GM12878 (cell line): ENCODE results near the gene POC5. TPM values are rescaled to one million over a fixed set of nuclear protein-coding genes. Genes with fewer than 3 reads are reported as not detected.

Source experiments
- ATAC-seq: fragments of 200-7000 bp; cut with Tn5 transposase; 3 replicates; pipeline ENCODE4 v1.9.1; 2020; ENCODE audit warnings: mild to moderate bottlenecking, moderate library complexity
- BruUV-seq: library from RNA; stranded (reverse); fragments of 400-500 nt; replicated peaks from 2 replicates; lab custom pipeline; 2021; lab: Mats Ljungman, UMichigan
- CTCF ChIA-PET: fragments of 300-600 bp; sonication (Branson Sonifier 250); formaldehyde crosslinking; extraction: SDS; loops from one replicate; lab custom pipeline; 2021; ENCODE audit warnings: inconsistent platforms; lab: Yijun Ruan, JAX
- POLR2A ChIA-PET: fragments of 350-600 bp; formaldehyde crosslinking; extraction: SDS; loops from one replicate; lab custom pipeline; 2021; ENCODE audit warnings: inconsistent platforms; lab: Charles Lee
- RAD21 ChIA-PET: fragments of 300-600 bp; sonication (Branson Sonifier 250); formaldehyde crosslinking; loops from one replicate; lab custom pipeline; 2023; ENCODE audit warnings: antibody characterized with exemption; ENCODE audit not compliant: unreplicated experiment; lab: Charles Lee
- SMC1A ChIA-PET: fragments of 300-600 bp; sonication (Branson Sonifier 250); formaldehyde crosslinking; loops from one replicate; lab custom pipeline; 2023; ENCODE audit not compliant: unreplicated experiment, uncharacterized antibody; lab: Charles Lee
- DNase-seq: peaks from one replicate; pipeline ENCODE4 v3.0.0-alpha.2; 2011; ENCODE audit warnings: low read depth, low spot score
- FAIRE-seq: peaks from 3 replicates; lab custom pipeline; 2011; peaks lifted over from hg19 to GRCh38; lab: Jason Lieb, UNC
- H2AFZ ChIP-seq: 2 replicates; pipeline ENCODE4 v1.6.0; 2011; ENCODE audit warnings: low read depth, low read length, control low read depth; ENCODE audit not compliant: control insufficient read depth
- H3K27ac ChIP-seq: 2 replicates; pipeline ENCODE4 v1.5.1; 2011; ENCODE audit warnings: control low read depth; ENCODE audit not compliant: control insufficient read depth, insufficient read depth
- H3K27me3 ChIP-seq, 2 experiments: replicated peaks in 1 of 2; 2 replicates each; pipeline versions ENCODE4 v1.6.0 to v1.6.1; 2011; ENCODE audit warnings: low read length in 1 of 2; ENCODE audit not compliant: control insufficient read depth in 2 of 2, insufficient read depth in 2 of 2
- H3K36me3 ChIP-seq, 2 experiments: 2 replicates each; pipeline ENCODE4 v1.5.1; 2011; ENCODE audit warnings: low read length in 1 of 2; ENCODE audit not compliant: control insufficient read depth in 2 of 2, insufficient read depth in 2 of 2
- H3K4me1 ChIP-seq: 2 replicates; pipeline ENCODE4 v1.6.1; 2011; ENCODE audit warnings: mild to moderate bottlenecking, low read length, moderate library complexity, mixed read lengths; ENCODE audit not compliant: control insufficient read depth, insufficient read depth
- H3K4me2 ChIP-seq: 2 replicates; pipeline ENCODE4 v1.6.0; 2011; ENCODE audit warnings: control low read depth; ENCODE audit not compliant: control insufficient read depth, insufficient read depth
- H3K4me3 ChIP-seq: fragments of 200-600 bp; sonication (generic); 2 replicates; pipeline ENCODE4 v1.5.1; 2016
- H3K79me2 ChIP-seq: 2 replicates; pipeline ENCODE4 v1.6.0; 2011; ENCODE audit warnings: low read length; ENCODE audit not compliant: control insufficient read depth, insufficient read depth
- H3K9ac ChIP-seq: 2 replicates; pipeline ENCODE4 v1.8.0; 2011; ENCODE audit warnings: low read length, control low read depth, mixed read lengths; ENCODE audit not compliant: control insufficient read depth, insufficient read depth
- H3K9me3 ChIP-seq: replicated peaks from 3 replicates; pipeline ENCODE4 v1.5.1; 2011; ENCODE audit warnings: mild to moderate bottlenecking, low read length; ENCODE audit not compliant: control insufficient read depth, insufficient read depth
- H4K20me1 ChIP-seq: 2 replicates; pipeline ENCODE4 v1.6.0; 2011; ENCODE audit not compliant: control insufficient read depth, insufficient read depth
- EZH2 ChIP-seq: IDR thresholded peaks from 2 replicates; pipeline ENCODE4 v1.6.1; 2012; ENCODE audit warnings: low read depth, mild to moderate bottlenecking, control low read depth, inconsistent platforms, low read length, borderline replicate concordance; ENCODE audit not compliant: control insufficient read depth
- HDAC6 ChIP-seq: fragments of 200-600 bp; sonication (generic); IDR thresholded peaks from one replicate; pipeline ENCODE4 v1.8.0; 2017; ENCODE audit warnings: antibody characterized with exemption; ENCODE audit not compliant: unreplicated experiment
- MEF2A ChIP-seq: IDR thresholded peaks from 2 replicates; pipeline ENCODE4 v1.6.1; 2011; ENCODE audit warnings: low read depth, mild to moderate bottlenecking, low read length, moderate library complexity; ENCODE audit not compliant: insufficient read depth
- NFXL1 ChIP-seq: fragments of 450-650 bp; IDR thresholded peaks from 2 replicates; pipeline ENCODE4 v1.6.1; 2017; ENCODE audit warnings: antibody characterized with exemption, mild to moderate bottlenecking, borderline replicate concordance
- NR2C2 ChIP-seq: IDR thresholded peaks from 2 replicates; pipeline ENCODE4 v1.6.1; 2011; ENCODE audit warnings: borderline replicate concordance, low read depth; ENCODE audit not compliant: control insufficient read depth, insufficient read length
- NRF1 ChIP-seq: conservative IDR thresholded peaks from 2 replicates; pipeline ENCODE4 v1.6.1; 2011; ENCODE audit warnings: mild to moderate bottlenecking, low read depth, low read length, improper control_type of control experiment
- RBBP5 ChIP-seq: fragments of 200-600 bp; sonication (generic); conservative IDR thresholded peaks from 2 replicates; pipeline ENCODE4 v1.6.1; 2016
- STAT1 ChIP-seq: fragments of 450-650 bp; conservative IDR thresholded peaks from 2 replicates; pipeline ENCODE4 v1.6.1; 2014; ENCODE audit warnings: antibody characterized with exemption, mild to moderate bottlenecking
- WGBS: methylation state at CpG from one replicate; pipeline ENCODE4 v1.1.6; 2016; ENCODE audit warnings: low lambda C conversion rate; ENCODE audit not compliant: insufficient replicate concordance, insufficient coverage; ENCODE audit errors: missing lambda C conversion rate; 5-methylcytosine and 5-hydroxymethylcytosine counted together
- in situ Hi-C: fragments of 300-500 bp; cut with MboI; formaldehyde crosslinking; loops from 9 replicates; pipeline ENCODE4 v1.14.3; 2018; ENCODE audit warnings: mixed read lengths
- intact Hi-C: fragments of 100-400 bp; cut with micrococcal nuclease; formaldehyde crosslinking; loops from one replicate; pipeline ENCODE4 v1.14.2; 2022; ENCODE audit not compliant: unreplicated experiment
- polyA plus RNA-seq, 11 experiments: library from polyadenylated mRNA; depleted of rRNA in 4 of 11; unstranded in 6 of 11; stranded (reverse) in 5 of 11; fragments of >200 nt; fragmentation: Nextera tagmentation in 4 of 11; fragmentation: Illumina TruSeq in 1 of 11; extraction: Ambion mirVana in 4 of 11; extraction: Trizol in 1 of 11; gene quantifications; 1 replicate in 1 of 11; 2 replicates in 10 of 11; pipeline versions ENCODE4 v1.2.1 to v1.2.3, GENCODE V29; 2011 to 2016; ENCODE audit warnings: inconsistent platforms in 2 of 11, missing spikeins in 2 of 11, low read depth in 1 of 11
- total RNA-seq, 4 experiments: library from RNA; depleted of rRNA in 3 of 4; stranded (reverse); fragments of >200 nt in 3 of 4; fragmentation: Illumina TruSeq in 1 of 4; extraction: Trizol in 1 of 4; gene quantifications; 2 replicates each; pipeline versions ENCODE4 v1.2.1 to v1.2.3, GENCODE V29; 2013 to 2021
- TF ChIP-seq, protein P1 (sequence below): IDR thresholded peaks from 2 replicates; pipeline ENCODE4 v1.6.1; 2011; ENCODE audit warnings: borderline replicate concordance, low read depth, mild to moderate bottlenecking, moderate library complexity, low read length; ENCODE audit not compliant: insufficient read depth, poor library complexity, severe bottlenecking
- TF ChIP-seq, protein P2 (sequence below): fragments of 450-650 bp; IDR thresholded peaks from 2 replicates; pipeline ENCODE4 v1.6.1; 2017; ENCODE audit warnings: mild to moderate bottlenecking
- TF ChIP-seq, protein P3 (sequence below): IDR thresholded peaks from 2 replicates; pipeline ENCODE4 v1.6.1; 2012; ENCODE audit warnings: improper control_type of control experiment, low read depth, low read length; ENCODE audit not compliant: insufficient replicate concordance
- TF ChIP-seq, protein P4 (sequence below): fragments of 450-650 bp; IDR thresholded peaks from 2 replicates; pipeline ENCODE4 v1.6.1; 2016; ENCODE audit warnings: mild to moderate bottlenecking

POC5 gene
- total and polyA plus RNA-seq, 10 of the 15 experiments (the other 5 are each of a cell fraction or from before 2014, with no cell fraction given) = 13.1 to 25.6 (median 21.8) TPM

DNA sequence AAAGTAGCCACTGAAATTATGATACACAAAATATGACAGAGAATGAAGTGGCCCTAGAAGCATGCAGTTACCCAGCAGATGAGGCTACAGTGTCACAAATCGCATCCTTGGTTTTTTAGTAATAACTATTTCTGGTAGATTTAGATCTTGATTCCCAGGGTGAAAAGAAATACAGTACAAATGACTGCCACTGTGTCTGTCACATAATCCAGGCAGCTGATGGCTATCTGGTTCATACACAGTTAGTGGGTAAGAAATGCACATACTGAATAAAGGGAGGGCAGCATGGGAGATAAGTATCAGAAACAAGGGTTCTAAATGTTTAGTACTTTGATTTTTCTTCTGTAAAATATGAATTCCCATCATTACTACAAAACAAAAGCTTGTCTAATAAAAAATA is 41.5 kb downstream of the POC5 start (continued):
- TF ChIP-seq, protein P1, sequence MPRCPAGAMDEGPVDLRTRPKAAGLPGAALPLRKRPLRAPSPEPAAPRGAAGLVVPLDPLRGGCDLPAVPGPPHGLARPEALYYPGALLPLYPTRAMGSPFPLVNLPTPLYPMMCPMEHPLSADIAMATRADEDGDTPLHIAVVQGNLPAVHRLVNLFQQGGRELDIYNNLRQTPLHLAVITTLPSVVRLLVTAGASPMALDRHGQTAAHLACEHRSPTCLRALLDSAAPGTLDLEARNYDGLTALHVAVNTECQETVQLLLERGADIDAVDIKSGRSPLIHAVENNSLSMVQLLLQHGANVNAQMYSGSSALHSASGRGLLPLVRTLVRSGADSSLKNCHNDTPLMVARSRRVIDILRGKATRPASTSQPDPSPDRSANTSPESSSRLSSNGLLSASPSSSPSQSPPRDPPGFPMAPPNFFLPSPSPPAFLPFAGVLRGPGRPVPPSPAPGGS = no peak
- TF ChIP-seq MEF2A = no peak
- no peak for TF ChIP-seq STAT1
- TF ChIP-seq, protein P2, sequence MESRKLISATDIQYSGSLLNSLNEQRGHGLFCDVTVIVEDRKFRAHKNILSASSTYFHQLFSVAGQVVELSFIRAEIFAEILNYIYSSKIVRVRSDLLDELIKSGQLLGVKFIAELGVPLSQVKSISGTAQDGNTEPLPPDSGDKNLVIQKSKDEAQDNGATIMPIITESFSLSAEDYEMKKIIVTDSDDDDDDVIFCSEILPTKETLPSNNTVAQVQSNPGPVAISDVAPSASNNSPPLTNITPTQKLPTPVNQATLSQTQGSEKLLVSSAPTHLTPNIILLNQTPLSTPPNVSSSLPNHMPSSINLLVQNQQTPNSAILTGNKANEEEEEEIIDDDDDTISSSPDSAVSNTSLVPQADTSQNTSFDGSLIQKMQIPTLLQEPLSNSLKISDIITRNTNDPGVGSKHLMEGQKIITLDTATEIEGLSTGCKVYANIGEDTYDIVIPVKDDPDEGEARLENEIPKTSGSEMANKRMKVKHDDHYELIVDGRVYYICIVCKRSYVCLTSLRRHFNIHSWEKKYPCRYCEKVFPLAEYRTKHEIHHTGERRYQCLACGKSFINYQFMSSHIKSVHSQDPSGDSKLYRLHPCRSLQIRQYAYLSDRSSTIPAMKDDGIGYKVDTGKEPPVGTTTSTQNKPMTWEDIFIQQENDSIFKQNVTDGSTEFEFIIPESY = no peak
- TF ChIP-seq HDAC6 = no peak

DNA sequence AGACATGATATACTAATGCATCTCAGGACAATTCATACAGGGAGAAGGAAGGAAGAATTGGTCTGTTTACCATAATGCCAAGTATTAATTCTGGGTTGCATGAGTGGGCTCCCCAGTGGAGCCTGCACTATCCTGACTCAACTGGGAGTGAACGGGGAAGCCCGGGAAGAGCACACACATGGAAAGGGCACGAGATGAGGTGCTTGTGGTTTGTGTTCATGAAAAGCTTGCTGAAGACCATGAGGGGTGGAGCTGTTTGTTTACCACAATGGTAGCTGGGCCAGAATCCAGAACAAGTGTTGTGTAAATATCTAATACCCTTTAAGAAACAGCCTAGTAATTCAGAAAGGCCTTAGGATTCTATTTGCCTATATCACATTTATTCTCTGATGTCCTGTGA is 44.6 kb downstream of the POC5 start:
- Histone ChIP-seq H3K36me3 (peaks cover 0 to 9% of the 10 kb centered on the region in 2 experiments; a peak in 2 of 4 replicates), H3K9ac (no peak overlapping the region), H3K27ac (no peak overlapping the region), H3K9me3 (no peaks in the 10 kb centered on the region), H3K4me1 (peaks cover 10% of the 10 kb centered on the region), H3K4me2 (no peak overlapping the region), H3K4me3 (no peak overlapping the region), H4K20me1 (0 out of 2 replicates have a peak, but pooled peaks cover 2% of the 10 kb centered on the region), H2AFZ (no peak overlapping the region), H3K79me2 (no peaks in the 10 kb centered on the region), H3K27me3 (no peaks in the 10 kb centered on the region)
- in situ Hi-C loops (no loop called here), intact Hi-C loops (loop anchor here (10.0 kb wide), 1 partner anchor 628 kb away; no protein-coding TSS in a partner anchor)
- no TSS peak for BruUV-seq
- ChIA-PET POLR2A (no interaction called here), SMC1A (no interaction called here), CTCF (interaction anchor here (0.8 to 1.5 kb wide), 2 partner anchors 9 to 435 kb away, joined by 3 to 7 read pairs; no protein-coding TSS in a partner anchor), RAD21 (interaction anchor here (1.1 kb wide), 1 partner anchor 97 kb away, joined by 6 read pairs; no protein-coding TSS in a partner anchor)
- no peak for ATAC-seq
- WGBS = 99% methylated on average over 3 of the region's 3 CpGs
- DNase-seq = no peak
- no peak for FAIRE-seq
- TF ChIP-seq, protein P3, sequence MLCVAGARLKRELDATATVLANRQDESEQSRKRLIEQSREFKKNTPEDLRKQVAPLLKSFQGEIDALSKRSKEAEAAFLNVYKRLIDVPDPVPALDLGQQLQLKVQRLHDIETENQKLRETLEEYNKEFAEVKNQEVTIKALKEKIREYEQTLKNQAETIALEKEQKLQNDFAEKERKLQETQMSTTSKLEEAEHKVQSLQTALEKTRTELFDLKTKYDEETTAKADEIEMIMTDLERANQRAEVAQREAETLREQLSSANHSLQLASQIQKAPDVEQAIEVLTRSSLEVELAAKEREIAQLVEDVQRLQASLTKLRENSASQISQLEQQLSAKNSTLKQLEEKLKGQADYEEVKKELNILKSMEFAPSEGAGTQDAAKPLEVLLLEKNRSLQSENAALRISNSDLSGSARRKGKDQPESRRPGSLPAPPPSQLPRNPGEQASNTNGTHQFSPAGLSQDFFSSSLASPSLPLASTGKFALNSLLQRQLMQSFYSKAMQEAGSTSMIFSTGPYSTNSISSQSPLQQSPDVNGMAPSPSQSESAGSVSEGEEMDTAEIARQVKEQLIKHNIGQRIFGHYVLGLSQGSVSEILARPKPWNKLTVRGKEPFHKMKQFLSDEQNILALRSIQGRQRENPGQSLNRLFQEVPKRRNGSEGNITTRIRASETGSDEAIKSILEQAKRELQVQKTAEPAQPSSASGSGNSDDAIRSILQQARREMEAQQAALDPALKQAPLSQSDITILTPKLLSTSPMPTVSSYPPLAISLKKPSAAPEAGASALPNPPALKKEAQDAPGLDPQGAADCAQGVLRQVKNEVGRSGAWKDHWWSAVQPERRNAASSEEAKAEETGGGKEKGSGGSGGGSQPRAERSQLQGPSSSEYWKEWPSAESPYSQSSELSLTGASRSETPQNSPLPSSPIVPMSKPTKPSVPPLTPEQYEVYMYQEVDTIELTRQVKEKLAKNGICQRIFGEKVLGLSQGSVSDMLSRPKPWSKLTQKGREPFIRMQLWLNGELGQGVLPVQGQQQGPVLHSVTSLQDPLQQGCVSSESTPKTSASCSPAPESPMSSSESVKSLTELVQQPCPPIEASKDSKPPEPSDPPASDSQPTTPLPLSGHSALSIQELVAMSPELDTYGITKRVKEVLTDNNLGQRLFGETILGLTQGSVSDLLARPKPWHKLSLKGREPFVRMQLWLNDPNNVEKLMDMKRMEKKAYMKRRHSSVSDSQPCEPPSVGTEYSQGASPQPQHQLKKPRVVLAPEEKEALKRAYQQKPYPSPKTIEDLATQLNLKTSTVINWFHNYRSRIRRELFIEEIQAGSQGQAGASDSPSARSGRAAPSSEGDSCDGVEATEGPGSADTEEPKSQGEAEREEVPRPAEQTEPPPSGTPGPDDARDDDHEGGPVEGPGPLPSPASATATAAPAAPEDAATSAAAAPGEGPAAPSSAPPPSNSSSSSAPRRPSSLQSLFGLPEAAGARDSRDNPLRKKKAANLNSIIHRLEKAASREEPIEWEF = no peak
- no peak for TF ChIP-seq RBBP5
- TF ChIP-seq NFXL1 = no peak
- TF ChIP-seq EZH2 = no peak
- no peak for TF ChIP-seq NR2C2
- no peak for TF ChIP-seq NRF1
- TF ChIP-seq, protein P4, sequence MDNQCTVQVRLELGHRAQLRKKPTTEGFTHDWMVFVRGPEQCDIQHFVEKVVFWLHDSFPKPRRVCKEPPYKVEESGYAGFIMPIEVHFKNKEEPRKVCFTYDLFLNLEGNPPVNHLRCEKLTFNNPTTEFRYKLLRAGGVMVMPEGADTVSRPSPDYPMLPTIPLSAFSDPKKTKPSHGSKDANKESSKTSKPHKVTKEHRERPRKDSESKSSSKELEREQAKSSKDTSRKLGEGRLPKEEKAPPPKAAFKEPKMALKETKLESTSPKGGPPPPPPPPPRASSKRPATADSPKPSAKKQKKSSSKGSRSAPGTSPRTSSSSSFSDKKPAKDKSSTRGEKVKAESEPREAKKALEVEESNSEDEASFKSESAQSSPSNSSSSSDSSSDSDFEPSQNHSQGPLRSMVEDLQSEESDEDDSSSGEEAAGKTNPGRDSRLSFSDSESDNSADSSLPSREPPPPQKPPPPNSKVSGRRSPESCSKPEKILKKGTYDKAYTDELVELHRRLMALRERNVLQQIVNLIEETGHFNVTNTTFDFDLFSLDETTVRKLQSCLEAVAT = no peak
